Measurements from ENCODE around the gene QRSL1.

- TF ChIP-seq CTCF (IDR thresholded peaks at IDR 0.05; ENCODE audit: insufficient read depth, low read length, poor library complexity, severe bottlenecking) (no peak), EZH2phosphoT487 (conservative IDR thresholded peaks at IDR 0.05; ENCODE audit: low read length) (no peak)
These were observed 40.9 kb downstream of the QRSL1 start for GRCh38 chr6:106670236-106670635.

Measured in SU-DHL-6 (cell line).